DMS53 treated with DMSO at 0.1 percent for 48 hours (cell line): ENCODE data around the gene ZNF687.

Experiments used
- DNase-seq: peaks from one replicate; lab custom pipeline; 2025; ENCODE audit not compliant: unreplicated experiment; lab: John Stamatoyannopoulos, UW

The ZNF687 gene

GRCh38 chr1:151281225-151281968, 702 bp upstream of the ZNF687 start:
- DNase-seq: peak; percentile 96

- no peak for DNase-seq
Measured at GRCh38 chr1:151282883-151283725, 1.0 kb downstream of the ZNF687 start.

- no peak for DNase-seq
Measured at GRCh38 chr1:151284013-151284577, 2.0 kb downstream of the ZNF687 start.

- DNase-seq: no peak
Measured at GRCh38 chr1:151286619-151287340, 4.7 kb downstream of the ZNF687 start.

- no peak for DNase-seq
Measured at GRCh38 chr1:151287341-151287699, 5.2 kb downstream of the ZNF687 start.

- DNase-seq: no peak
Measured at GRCh38 chr1:151287767-151288500, 5.8 kb downstream of the ZNF687 start.

GRCh38 chr1:151288502-151288901, 6.4 kb downstream of the ZNF687 start:
- no peak for DNase-seq

GRCh38 chr1:151289080-151289935, 7.2 kb downstream of the ZNF687 start:
- no peak for DNase-seq

GRCh38 chr1:151289991-151290708, 8.1 kb downstream of the ZNF687 start:
- no peak for DNase-seq

GRCh38 chr1:151290709-151291303, 8.7 kb downstream of the ZNF687 start:
- no peak for DNase-seq

GRCh38 chr1:151292207-151293030, 10.3 kb downstream of the ZNF687 start:
- DNase-seq: no peak

GRCh38 chr1:151293093-151293492, 11.0 kb downstream of the ZNF687 start:
- no peak for DNase-seq

GRCh38 chr1:151294742-151295462, 12.8 kb downstream of the ZNF687 start:
- DNase-seq: no peak

GRCh38 chr1:151309811-151310323, 27.8 kb downstream of the ZNF687 start:
- no peak for DNase-seq

GRCh38 chr1:151311011-151311410, 28.9 kb downstream of the ZNF687 start:
- DNase-seq: no peak

- DNase-seq: peak; percentile 43
Measured at GRCh38 chr1:151311589-151312331, 29.7 kb downstream of the ZNF687 start.
